UCSD-AML1 (cell line): ENCODE results near the gene LGALS13.
"Not testable (repeated sequence)": the region's sequence is repeated elsewhere in the genome, so short reads cannot be mapped to it uniquely, and the experiment has no call there.

Experiments used
- DNase-seq: peaks from one replicate; lab custom pipeline; 2025; ENCODE audit not compliant: unreplicated experiment; lab: John Stamatoyannopoulos, UW

LGALS13 gene

GRCh38 chr19:39613597-39613996 lies 11.3 kb downstream of the LGALS13 start:
- no peak for DNase-seq

DNA sequence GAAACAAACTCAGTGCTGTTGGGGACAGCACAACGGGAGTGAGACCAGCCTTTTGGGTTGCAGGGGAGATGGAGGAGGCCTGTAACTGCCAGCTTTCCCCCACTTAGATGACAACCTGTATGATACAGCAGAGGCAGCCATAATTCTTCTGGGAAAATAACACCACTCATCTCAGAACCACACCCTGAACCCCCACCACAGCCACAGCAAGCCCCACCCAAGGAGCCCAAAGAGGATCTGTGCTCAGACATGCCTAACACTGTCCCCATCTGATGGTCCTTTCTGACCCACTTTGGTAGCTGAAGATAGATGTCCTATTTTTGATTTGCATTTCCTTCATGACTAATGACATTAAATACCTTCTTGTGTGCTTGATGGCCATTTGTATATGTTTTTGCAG lies 15.4 kb downstream of the LGALS13 start:
- no peak for DNase-seq

- no peak for DNase-seq
Measured at GRCh38 chr19:39623946-39624345, 21.6 kb downstream of the LGALS13 start.

- DNase-seq = not testable (repeated sequence)
Measured at GRCh38 chr19:39627631-39628030, 25.3 kb downstream of the LGALS13 start.

GRCh38 chr19:39631178-39631577 lies 28.9 kb downstream of the LGALS13 start:
- DNase-seq = no peak

- no peak for DNase-seq
Measured at GRCh38 chr19:39631626-39632025, 29.3 kb downstream of the LGALS13 start.

DNA sequence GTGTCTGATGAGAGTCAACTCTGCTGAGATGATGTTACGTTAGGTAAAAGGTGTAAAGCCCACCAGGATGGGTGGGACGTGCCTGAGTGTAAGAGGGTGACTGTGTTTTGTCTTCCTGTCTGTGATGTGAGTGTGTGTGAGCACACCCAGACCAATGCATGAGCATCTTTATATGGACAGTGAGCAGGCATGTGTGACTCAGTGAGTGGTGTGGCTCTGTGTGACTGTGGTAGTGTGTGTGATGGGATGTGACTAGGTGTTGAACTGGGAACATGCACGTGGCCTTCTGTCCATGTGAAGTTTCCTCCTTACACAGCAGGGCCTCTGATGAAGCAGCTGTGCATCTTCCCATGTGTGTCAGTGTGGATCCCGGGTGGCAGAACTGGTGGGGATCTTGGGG lies 35.6 kb downstream of the LGALS13 start:
- DNase-seq = no peak

GRCh38 chr19:39641773-39642172 lies 39.4 kb downstream of the LGALS13 start:
- no peak for DNase-seq

DNA sequence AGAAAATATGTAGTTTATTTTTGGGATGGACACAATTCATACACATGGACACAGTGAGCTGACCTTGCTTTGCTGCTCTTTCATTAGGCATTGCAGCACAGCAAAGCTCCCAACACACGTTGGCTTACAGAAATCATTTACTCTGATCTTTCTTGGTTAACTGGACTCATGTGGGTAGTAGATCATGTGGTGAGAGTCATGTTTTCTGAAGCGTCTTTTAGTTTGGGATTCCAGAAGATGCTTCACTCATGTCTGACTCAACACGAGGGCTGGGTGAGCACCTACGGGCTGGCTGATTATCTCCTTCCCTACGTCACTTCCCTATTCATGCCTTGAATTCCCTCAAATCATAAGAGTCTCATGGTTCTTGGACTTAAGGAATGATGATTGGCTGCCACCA lies 41.3 kb downstream of the LGALS13 start:
- DNase-seq = no peak

DNA sequence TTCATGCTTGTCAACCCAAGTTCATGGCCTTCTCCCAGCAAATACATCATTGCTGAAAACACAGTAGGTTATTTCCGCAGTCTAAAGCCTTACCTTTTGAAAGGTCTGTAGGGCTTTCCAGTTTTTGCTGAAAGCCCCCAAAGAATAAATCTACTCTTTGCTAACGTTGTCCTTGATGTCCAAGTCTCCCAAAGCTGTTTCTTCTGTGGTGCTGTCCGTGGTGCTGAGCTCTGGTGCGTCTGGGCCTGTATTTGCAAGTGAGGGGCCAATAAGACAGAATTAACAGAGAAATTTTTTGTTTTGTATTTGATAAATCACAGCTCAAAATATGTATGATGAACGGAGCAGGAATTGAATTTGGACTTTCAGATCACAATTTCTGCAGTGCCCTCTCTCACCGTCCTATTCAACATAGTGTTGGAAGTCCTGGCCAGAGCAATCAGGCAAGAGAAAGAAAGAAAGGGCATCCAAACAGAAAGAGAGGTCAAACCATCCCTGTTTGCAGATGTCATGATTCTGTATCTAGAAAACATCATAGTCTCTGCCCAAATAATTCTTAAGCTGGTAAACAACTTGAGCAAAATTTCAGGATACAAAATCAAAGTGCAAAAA lies 43.6 kb downstream of the LGALS13 start:
- DNase-seq = peak; percentile 25

- DNase-seq = no peak
Measured at GRCh38 chr19:39647918-39648317, 45.6 kb downstream of the LGALS13 start.

DNA sequence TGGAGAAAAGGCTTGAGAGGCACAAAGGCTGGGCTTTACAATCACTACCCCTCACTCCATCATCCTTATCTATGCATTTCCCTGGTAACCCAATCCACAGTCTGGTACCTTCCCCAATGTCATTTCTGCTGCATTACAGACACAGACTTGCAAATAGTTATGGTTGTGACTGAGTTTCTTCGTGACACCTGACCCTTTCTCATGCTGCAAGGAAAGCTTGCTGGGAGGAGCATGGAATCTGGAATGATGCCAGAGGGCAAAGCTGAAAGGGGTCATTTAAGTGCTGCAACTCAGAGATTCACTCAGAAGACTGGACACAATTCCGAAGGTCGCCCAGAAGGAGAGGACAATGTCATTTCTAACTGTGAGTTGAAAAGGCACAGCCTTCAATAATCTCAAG lies 53.3 kb downstream of the LGALS13 start, which contains the start of gene LGALS16:
Gene LGALS16 (plus strand): TSS at position 301 of the 400 bp plus-strand sequence. CDS start 49 bp downstream, at position 350.
- DNase-seq = no peak
